GM21390 (cell line): Measurements from ENCODE around the gene RAB6C.
"Not testable (repeated sequence)": the region's sequence is repeated elsewhere in the genome, so short reads cannot be mapped to it uniquely, and the experiment has no call there.

Experiments
- ATAC-seq: cut with Tn5 transposase; IDR thresholded peaks from one replicate; pipeline ENCODE4 v1.9.1; 2021; ENCODE audit not compliant: unreplicated experiment

Gene RAB6C

DNA sequence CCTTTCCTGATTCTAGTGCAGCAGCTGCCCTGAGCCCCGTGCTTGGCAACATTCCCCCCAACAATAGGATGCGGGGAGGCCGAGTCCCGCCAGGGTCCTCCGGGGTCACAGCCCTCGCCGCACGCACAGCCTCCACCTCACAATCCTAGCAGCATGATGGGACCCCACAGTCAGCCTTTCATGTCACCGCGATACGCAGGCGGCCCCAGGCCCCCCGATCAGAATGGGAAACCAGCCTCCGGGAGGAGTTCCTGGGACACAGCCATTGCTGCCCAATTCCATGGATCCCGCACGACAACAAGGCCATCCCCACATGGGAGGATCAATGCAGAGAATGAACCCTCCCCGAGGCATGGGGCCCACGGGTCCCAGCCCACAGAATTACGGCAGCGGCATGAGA lies 13.7 kb downstream of the RAB6C start:
- ATAC-seq: not testable (repeated sequence)

DNA sequence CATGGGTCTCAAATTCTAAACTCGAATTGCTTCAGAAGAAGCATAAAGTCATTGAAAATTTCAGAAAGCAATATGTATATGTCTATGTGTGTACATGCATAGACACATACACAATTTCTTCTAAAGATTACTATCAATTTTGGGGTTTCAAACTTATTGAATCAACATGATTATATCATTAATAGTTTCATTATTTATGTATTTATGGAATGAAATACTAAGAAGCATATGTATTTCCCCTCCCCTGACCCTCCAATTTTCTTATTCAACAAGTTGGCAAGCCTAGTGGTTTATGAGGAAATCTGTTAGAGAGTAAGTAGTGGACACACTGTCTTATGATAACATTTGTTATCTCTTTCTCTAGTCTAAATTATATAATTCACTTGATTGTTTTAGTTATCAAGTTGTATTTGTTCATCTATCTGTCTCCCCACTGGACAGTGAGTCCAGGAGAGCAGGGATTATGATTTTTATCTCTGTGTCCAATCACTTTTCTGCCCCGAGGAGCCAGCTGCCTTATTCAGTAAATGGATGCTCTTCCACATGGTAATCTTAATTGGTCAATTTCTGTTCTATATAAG lies 17.3 kb downstream of the RAB6C start:
- not testable (repeated sequence) for ATAC-seq

DNA sequence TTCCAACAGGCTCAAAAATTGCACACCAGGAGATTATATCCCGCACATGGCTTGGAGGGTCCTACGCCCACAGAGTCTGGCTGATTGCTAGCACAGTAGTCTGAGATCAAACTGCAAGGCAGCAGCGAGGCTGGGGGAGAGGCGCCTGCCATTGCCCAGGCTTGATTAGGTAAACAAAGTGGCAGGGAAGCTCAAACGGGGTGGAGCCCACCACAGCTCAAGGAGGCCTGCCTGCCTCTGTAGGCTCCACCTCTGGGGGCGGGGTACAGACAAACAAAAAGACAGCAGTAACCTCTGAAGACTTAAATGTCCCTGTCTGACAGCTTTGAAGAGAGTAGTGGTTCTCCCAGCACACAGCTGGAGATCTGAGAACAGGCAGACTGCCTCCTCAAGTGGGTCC lies 19.3 kb downstream of the RAB6C start:
- not testable (repeated sequence) for ATAC-seq

DNA sequence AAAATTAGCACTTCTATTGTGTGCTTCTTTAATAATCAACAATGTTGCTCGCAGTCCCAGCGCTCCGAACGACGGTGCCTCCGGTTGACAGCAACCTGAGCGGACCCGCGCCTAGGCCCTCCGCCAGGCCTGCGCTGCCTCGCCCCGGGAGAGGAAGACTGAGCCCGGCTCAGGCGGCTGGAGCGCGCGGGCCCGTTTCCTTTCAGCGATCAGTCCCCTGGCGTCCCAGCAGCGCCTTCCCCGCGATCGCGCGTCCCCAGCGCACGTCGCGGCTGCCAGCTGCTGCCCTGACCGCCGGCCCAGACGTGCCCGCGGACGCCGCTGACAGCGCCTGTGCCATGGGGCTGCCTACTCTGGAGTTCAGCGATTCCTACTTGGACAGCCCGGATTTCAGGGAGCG lies 26.4 kb downstream of the RAB6C start:
- not testable (repeated sequence) for ATAC-seq

DNA sequence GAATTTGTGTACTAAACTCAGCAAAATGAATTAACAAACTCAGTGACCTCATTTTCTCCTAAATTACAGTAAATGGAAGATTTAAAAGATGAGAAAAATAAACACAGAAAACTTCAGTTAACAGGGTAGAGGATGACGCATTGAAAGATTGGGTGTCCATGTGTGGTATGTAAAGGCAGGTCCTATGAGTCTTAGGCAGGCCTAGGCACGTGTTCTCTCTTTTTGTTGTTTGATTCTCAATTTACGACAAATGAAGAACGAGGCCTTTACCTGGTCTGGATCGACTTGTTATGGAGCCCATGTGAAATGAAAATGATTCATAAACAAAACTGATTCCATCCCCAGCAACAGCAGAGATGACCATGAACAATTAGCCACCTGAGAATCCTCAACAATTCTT lies 37.2 kb downstream of the RAB6C start:
- not testable (repeated sequence) for ATAC-seq

DNA sequence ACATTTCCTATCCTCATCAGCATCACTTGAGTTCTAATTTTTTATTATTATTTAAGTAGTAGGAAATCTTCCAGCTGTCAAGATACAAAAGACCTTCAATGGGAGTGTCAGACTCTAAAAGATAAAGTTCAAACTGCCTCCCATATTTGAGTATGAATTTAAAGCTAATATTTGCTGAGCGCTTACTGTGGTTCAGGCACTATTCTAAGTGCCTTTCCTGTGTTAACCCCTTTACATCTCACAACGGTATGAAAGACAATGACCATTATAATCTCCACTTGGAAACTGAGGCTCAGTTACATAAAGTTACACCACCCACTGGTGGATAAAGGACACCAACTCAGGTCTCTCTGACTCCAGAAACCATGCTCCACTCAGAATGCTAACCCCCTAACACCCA lies 39.9 kb downstream of the RAB6C start:
- no peak for ATAC-seq

DNA sequence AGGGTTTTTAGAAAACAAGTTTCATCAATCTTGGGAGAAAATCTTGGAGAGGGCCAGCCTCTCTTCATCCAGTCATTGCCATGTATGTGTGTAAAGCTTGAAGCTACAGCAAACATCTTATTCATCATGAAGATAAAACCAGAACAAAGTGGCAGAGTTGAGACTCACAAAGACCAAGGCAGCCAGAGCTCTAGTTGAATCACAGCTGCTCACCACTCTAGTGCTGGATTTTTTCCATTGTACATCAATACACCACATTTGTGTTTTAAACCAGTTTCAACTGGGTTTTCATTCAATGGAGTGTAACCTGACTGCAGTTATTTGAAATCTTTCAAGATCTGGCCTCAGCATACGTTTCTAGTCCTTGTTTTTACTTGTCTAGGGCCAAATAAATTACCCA lies 40.6 kb downstream of the RAB6C start:
- not testable (repeated sequence) for ATAC-seq

DNA sequence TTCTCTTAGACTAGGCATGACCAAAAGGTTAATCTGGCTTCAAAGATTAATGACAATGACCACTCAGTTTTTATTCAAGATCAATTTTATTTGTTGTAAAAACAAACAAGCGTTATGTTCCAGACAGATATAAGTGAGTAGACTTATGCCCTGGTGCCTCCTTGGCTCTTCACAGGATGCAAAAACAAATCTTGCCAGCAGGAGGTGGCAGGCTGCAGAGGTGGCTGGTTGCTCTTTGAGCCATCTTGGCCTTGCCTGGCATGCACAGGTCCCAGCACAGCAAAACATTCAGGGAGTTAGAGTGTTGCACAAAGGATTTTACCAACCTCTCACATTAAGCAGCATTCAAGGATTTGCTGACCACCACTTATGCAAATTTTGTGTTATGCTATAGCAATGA lies 46.5 kb downstream of the RAB6C start:
- not testable (repeated sequence) for ATAC-seq
